ENCODE measurements around the gene STPG2. TPM values are rescaled to one million over a fixed set of nuclear protein-coding genes. Genes with fewer than 3 reads are reported as not detected.

The STPG2 gene
- total RNA-seq, 2 donors from 2014 or later: 0.77 to 1.1 TPM

- TF ChIP-seq POLR2A (IDR thresholded peaks at IDR 0.05): no peak
- no peak for TF ChIP-seq CTCF (IDR thresholded peaks at IDR 0.05)
- no peak for TF ChIP-seq POLR2AphosphoS5 (IDR thresholded peaks at IDR 0.05)
- H3K27me3 ChIP-seq (replicated peaks; ENCODE audit: insufficient read depth): no peaks in the 10 kb centered on the region
- no peaks in the 10 kb centered on the region for H3K36me3 ChIP-seq
- H3K27ac ChIP-seq: no peak overlapping the region
- H3K4me1 ChIP-seq (replicated peaks): no peaks in the 10 kb centered on the region
- WGBS: 64% methylated on average over 6 of the region's 7 CpGs
- intact Hi-C loops (cut with DNase I): no loop called here
- DNase-seq (ENCODE audit: low spot score): no peak
- H3K9me3 ChIP-seq: no peaks in the 10 kb centered on the region
- H3K4me3 ChIP-seq: no peak overlapping the region
Measured at GRCh38 chr4:97828646-97829045, 314.6 kb downstream of the STPG2 start.

- no peak for TF ChIP-seq CTCF (IDR thresholded peaks at IDR 0.05)
- TF ChIP-seq POLR2A (IDR thresholded peaks at IDR 0.05): no peak
- Histone ChIP-seq H3K4me1 (replicated peaks) (no peaks in the 10 kb centered on the region), H3K9me3 (no peaks in the 10 kb centered on the region), H3K36me3 (no peaks in the 10 kb centered on the region), H3K27me3 (replicated peaks; ENCODE audit: insufficient read depth) (no peaks in the 10 kb centered on the region), H3K27ac (no peak overlapping the region), H3K4me3 (no peak overlapping the region)
- no peak for DNase-seq (ENCODE audit: low spot score)
- 85% methylated on average over 1 of the region's 1 CpG for WGBS
- intact Hi-C loops (cut with DNase I): no loop called here
Measured at GRCh38 chr4:97819294-97819693, 324.0 kb downstream of the STPG2 start.

GRCh38 chr4:97812768-97813167, 330.5 kb downstream of the STPG2 start:
- TF ChIP-seq CTCF (IDR thresholded peaks at IDR 0.05) (no peak), POLR2AphosphoS5 (IDR thresholded peaks at IDR 0.05) (no peak), POLR2A (IDR thresholded peaks at IDR 0.05) (no peak)
- Histone ChIP-seq H3K36me3 (no peaks in the 10 kb centered on the region), H3K27ac (no peak overlapping the region), H3K9me3 (no peaks in the 10 kb centered on the region), H3K4me1 (replicated peaks) (no peaks in the 10 kb centered on the region), H3K4me3 (no peak overlapping the region), H3K27me3 (replicated peaks; ENCODE audit: insufficient read depth) (no peaks in the 10 kb centered on the region)
- WGBS: 94% methylated on average over 1 of the region's 1 CpG
- intact Hi-C loops (cut with DNase I): no loop called here
- DNase-seq (ENCODE audit: low spot score): no peak

DNA sequence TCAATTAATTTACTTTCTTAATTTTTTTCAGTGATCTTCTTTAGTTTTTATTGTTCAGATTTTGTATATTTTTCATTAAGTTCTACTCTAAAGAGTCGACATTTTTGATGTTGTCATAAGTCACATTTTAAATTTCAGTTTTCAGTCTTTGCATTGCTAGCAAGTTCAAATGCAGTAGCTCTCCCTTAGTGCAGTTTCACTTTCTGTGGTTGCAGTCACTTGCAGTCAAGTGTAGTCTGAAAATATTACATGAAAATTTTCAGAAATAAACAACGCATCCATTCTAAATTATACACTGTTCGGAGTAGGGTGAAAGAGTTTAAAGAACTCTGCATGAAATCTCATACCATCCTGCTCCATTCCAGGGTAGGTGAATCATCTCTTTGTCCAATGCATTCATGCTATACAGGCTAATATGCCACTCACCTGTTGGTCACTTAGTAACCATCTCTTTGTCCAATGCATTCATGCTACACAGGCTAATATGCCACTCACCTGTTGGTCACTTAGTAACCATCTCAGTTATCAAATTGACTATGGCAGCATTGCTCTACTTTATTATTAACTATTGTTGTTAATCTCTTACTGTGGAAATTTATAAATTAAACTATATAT, 356.9 kb downstream of the STPG2 start:
- intact Hi-C loops (cut with DNase I): no loop called here

More for the DNA sequence above, 356.9 kb downstream of the STPG2 start:
- no peaks in the 10 kb centered on the region for H3K36me3 ChIP-seq
- H3K27me3 ChIP-seq (replicated peaks; ENCODE audit: insufficient read depth): no peaks in the 10 kb centered on the region
- H3K9me3 ChIP-seq: no peaks in the 10 kb centered on the region
- no peak for DNase-seq (ENCODE audit: low spot score)
- H3K4me1 ChIP-seq (replicated peaks): no peaks in the 10 kb centered on the region
- no peak overlapping the region for H3K4me3 ChIP-seq
- H3K27ac ChIP-seq: no peak overlapping the region
- TF ChIP-seq CTCF (IDR thresholded peaks at IDR 0.05) (no peak), POLR2A (IDR thresholded peaks at IDR 0.05) (no peak), POLR2AphosphoS5 (IDR thresholded peaks at IDR 0.05) (no peak)
- 93% methylated on average over 3 of the region's 3 CpGs for WGBS

All from prostate gland (tissue), 2 donors.